DND-41 (cell line): Measurements from ENCODE around the gene PROCR.

ENCODE experiments used
- CTCF ChIP-seq: IDR thresholded peaks from 2 replicates; pipeline ENCODE4 v1.5.1; 2012; ENCODE audit warnings: borderline replicate concordance, low read length, moderate library complexity, mild to moderate bottlenecking; ENCODE audit not compliant: poor library complexity, severe bottlenecking; ENCODE audit errors: extremely low read depth
- EZH2 ChIP-seq: IDR thresholded peaks from 3 replicates; pipeline ENCODE4 v1.6.1; 2012; ENCODE audit warnings: borderline replicate concordance, low read depth, mild to moderate bottlenecking, moderate library complexity, low read length, inconsistent platforms; ENCODE audit not compliant: severe bottlenecking

DNA sequence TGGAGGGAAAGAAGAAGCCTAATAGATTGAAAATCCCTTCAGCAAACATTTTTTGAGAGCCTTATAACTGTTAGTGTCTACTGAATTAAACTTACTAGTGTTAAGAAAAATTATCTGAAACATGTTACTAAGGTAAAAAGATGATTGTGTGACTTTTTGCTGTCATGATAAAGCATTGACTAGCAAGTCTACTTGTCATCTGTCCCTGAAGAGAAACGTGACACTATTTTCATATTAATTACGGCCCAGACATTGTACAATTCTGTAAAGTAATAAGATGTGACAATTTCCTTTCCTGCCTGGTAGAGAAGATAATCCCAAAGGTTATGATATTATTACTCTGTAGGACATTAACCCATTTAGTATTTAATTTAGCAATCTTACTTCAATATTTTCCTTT lies 15.9 kb upstream of the PROCR start:
- TF ChIP-seq CTCF (no peak), EZH2 (no peak)
